Stomach (tissue), 9 donors: ENCODE measurements around the gene ZNF396. TPM values are rescaled to one million over a fixed set of nuclear protein-coding genes. Genes with fewer than 3 reads are reported as not detected.

ENCODE experiments used
- DNase-seq, 2 donors: peaks; one replicate each; pipeline versions ENCODE4 v3.0.0 to v3.0.0-alpha.2; 2013 to 2019
- H3K27ac ChIP-seq, 5 donors: fragments of 200-600 bp in 4 of 5; sonication (generic) in 4 of 5; one replicate each; pipeline ENCODE4 v1.5.1; 2013 to 2019; ENCODE audit warnings: mild to moderate bottlenecking in 1 of 5, moderate library complexity in 1 of 5
- H3K27me3 ChIP-seq, 3 donors: fragments of 200-600 bp; sonication (generic); one replicate each; pipeline ENCODE4 v1.5.1; 2017 to 2019; ENCODE audit warnings: mixed run types in 1 of 3
- H3K36me3 ChIP-seq, 4 donors: fragments of 200-600 bp; sonication (generic); 1 replicate in 3 of 4; 2 replicates in 1 of 4; pipeline ENCODE4 v1.5.1; 2016 to 2019
- H3K4me1 ChIP-seq, 4 donors: fragments of 200-600 bp; sonication (generic); one replicate each; pipeline ENCODE4 v1.5.1; 2016 to 2019
- H3K4me3 ChIP-seq, 4 donors: fragments of 200-600 bp; sonication (generic) in 3 of 4; one replicate each; pipeline ENCODE4 v1.5.1; 2016 to 2019; ENCODE audit warnings: mild to moderate bottlenecking in 1 of 4
- H3K9me3 ChIP-seq, 4 donors: fragments of 200-600 bp; sonication (generic); one replicate each; pipeline ENCODE4 v1.5.1; 2016 to 2019
- CTCF ChIP-seq, 7 experiments: fragments of 450-650 bp in 4 of 7; fragments of 200-600 bp in 3 of 7; sonication (generic) in 3 of 7; IDR thresholded peaks; one replicate each; pipeline ENCODE4 v1.5.1; 2016 to 2019; ENCODE audit warnings: antibody characterized with exemption in 7 of 7, control low read depth in 2 of 7, mild to moderate bottlenecking in 1 of 7
- EP300 ChIP-seq: sonication (generic); formaldehyde crosslinking; IDR thresholded peaks from one replicate; pipeline ENCODE4 v1.6.1; 2017; ENCODE audit warnings: antibody characterized with exemption
- POLR2A ChIP-seq, 4 donors: fragments of 450-650 bp; IDR thresholded peaks; one replicate each; pipeline ENCODE4 v1.6.1; 2016; ENCODE audit warnings: antibody characterized with exemption in 4 of 4, control low read depth in 2 of 4, mild to moderate bottlenecking in 1 of 4, moderate library complexity in 1 of 4
- POLR2AphosphoS5 ChIP-seq, 3 donors: sonication (generic); formaldehyde crosslinking; IDR thresholded peaks; one replicate each; pipeline ENCODE4 v1.6.1; 2016; ENCODE audit warnings: antibody characterized with exemption in 3 of 3
- WGBS, 5 donors: extraction: QIAGEN DNeasy Blood & Tissue Kit in 3 of 5; methylation state at CpG; one replicate each; pipeline versions ENCODE4 v1.1.5 to v1.1.7; 2013 to 2018; 5-methylcytosine and 5-hydroxymethylcytosine counted together
- intact Hi-C: fragments of 100-400 bp; cut with DNase I; formaldehyde crosslinking; loops from one replicate; pipeline ENCODE4 v1.15.1; 2023; ENCODE audit warnings: low total_unique reads
- polyA plus RNA-seq, 3 donors: library from polyadenylated mRNA; stranded (reverse); fragments of 200-250 nt; gene quantifications; one replicate each; pipeline ENCODE4 v1.2.3, GENCODE V29; 2013
- total RNA-seq, 5 donors: library from RNA; depleted of rRNA; stranded (reverse); fragments of >200 nt; gene quantifications; one replicate each; pipeline versions ENCODE4 v1.1.0 to v1.2.3, GENCODE V29; 2014 to 2016
- donor health status: healthy with polysubstance abuse.
- donor health status: Bipolar disorder and iron deficiency.
- donor health status: healthy.

Gene ZNF396
- total and polyA plus RNA-seq, 8 donors, result 1.3 to 7.6 (median 4.3) TPM; not detected in 1

DNA sequence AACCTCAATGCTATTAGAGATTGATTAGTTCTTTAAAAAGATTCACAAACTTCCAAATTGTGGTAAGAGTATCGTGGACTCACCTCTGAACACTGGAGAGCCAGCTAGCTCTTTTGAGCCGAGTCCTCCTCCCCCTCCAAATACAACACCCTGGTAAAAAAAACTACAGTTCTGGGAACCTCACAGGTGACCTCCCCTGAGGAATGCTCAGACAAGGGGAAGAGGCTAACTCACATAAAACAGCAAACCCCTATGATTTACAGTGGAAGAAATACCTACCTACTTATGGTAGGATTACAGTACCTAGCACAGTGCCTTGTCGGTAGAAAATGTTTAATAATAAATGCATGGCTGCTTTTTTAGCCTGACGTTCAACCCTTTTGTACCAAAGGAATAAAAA, 41.3 kb downstream of the ZNF396 start:
- Histone ChIP-seq H3K27me3 (no peaks in the 10 kb centered on the region), H3K36me3 (peaks cover 56 to 96% (median 95%) of the 10 kb centered on the region in 4 donors), H3K27ac (no peak overlapping the region), H3K4me1 (peaks cover 0 to 47% (median 19%) of the 10 kb centered on the region in 4 donors), H3K4me3 (no peak overlapping the region), H3K9me3 (no peaks in the 10 kb centered on the region)
- intact Hi-C loops, result no loop called here
- TF ChIP-seq POLR2AphosphoS5 (IDR thresholded peaks at IDR 0.05), result no peak
- no peak for TF ChIP-seq CTCF (IDR thresholded peaks at IDR 0.05)
- TF ChIP-seq EP300, result no peak
- TF ChIP-seq POLR2A (IDR thresholded peaks at IDR 0.05), result no peak
- 84 to 94% (median 89%) methylated on average over 4 of the region's 4 CpGs for WGBS, 5 donors
- no peak for DNase-seq

DNA sequence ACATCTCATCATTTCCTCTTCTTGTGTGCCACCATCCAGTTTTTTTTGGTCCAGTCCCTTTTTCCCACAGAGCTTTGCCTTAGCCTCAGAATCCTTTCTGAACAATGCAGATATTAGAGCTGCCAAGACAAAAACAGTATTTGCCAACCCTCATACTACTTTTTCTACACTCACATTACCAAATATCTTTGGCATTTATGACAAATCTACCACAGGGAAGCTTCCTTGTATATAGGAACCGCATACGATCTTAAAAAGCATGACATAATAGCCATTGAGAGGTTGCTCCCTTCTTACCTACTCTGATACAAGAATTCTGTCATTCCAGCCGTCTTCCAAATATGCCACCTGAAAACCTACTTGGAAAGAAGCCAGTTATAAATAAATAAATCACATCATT, 42.3 kb downstream of the ZNF396 start:
- no peak overlapping the region for H3K4me3 ChIP-seq
- intact Hi-C loops, result no loop called here
- peaks cover 53 to 87% (median 85%) of the 10 kb centered on the region in 4 donors for H3K36me3 ChIP-seq
- H3K9me3 ChIP-seq, result no peaks in the 10 kb centered on the region
- WGBS, 5 donors, result 77 to 86% (median 79%) methylated on average over 3 of the region's 3 CpGs
- no peak for TF ChIP-seq POLR2A (IDR thresholded peaks at IDR 0.05)
- TF ChIP-seq POLR2AphosphoS5 (IDR thresholded peaks at IDR 0.05), result no peak
- no peak for TF ChIP-seq CTCF (IDR thresholded peaks at IDR 0.05)
- no peak for TF ChIP-seq EP300
- H3K4me1 ChIP-seq, result peaks cover 0 to 37% (median 12%) of the 10 kb centered on the region in 4 donors
- H3K27ac ChIP-seq, result no peak overlapping the region
- no peaks in the 10 kb centered on the region for H3K27me3 ChIP-seq
- no peak for DNase-seq

DNA sequence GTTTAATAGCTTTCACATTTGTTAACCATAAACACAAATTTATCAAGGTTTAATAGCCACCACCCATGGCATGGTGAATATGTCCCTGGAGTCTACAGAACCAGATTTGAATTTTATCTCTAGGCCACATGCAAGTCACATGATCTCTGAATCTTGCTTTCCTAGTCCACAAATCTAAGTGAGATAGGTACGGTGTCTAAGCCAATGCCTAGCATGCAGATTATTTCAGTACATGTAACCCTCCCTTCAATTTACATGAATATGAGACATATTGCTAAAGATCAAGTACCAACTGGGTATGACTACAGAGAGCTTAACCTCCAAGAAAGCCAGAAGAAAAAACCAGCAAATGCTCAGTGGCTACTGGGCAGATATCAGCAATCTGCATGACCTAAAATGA, 42.9 kb downstream of the ZNF396 start:
- 63 to 84% (median 67%) methylated on average over 1 of the region's 1 CpG for WGBS, 5 donors
- Histone ChIP-seq H3K9me3 (no peaks in the 10 kb centered on the region), H3K27ac (no peak overlapping the region), H3K27me3 (no peaks in the 10 kb centered on the region), H3K4me3 (no peak overlapping the region), H3K36me3 (peaks cover 47 to 81% (median 79%) of the 10 kb centered on the region in 4 donors), H3K4me1 (peaks cover 0 to 32% (median 9%) of the 10 kb centered on the region in 4 donors)
- intact Hi-C loops, result no loop called here
- no peak for DNase-seq
- TF ChIP-seq POLR2A (IDR thresholded peaks at IDR 0.05) (no peak), POLR2AphosphoS5 (IDR thresholded peaks at IDR 0.05) (no peak), CTCF (IDR thresholded peaks at IDR 0.05) (no peak), EP300 (no peak)

DNA sequence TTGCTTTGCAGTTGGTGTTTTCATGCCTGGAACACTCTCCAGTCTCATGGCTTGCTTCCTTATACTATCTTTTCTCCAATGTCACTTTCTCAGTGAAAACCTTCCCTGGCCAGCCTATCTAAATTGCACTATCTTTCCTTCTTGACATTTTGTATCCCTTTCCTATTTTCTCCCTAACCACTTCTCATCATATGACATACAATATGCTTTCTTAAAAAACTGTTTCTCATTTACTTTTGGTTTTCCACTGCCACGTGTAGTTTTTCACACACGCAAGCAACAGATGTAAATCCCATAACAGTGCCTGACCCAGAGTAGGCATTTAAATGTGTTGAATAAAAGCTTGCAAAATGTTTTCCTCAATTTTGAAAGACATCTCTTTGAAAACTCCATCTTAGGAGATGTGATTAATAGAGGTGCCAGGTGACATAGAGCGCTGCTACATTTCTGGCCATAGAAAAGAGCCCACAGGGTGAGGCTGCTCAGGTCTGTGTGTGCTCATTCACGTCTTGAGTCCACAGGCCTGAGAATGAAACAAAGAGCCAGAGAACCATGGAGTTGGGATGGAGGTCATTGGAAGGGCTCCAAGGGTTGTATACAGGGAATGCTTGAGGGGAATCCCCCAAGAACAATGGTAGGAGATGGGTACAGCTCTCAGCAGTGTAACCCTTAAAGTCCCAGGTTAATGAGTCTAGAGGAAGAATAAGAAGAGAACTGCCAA, 45.6 kb downstream of the ZNF396 start:
- no peak overlapping the region for H3K4me3 ChIP-seq
- peaks cover 0 to 17% (median 3%) of the 10 kb centered on the region in 4 donors for H3K4me1 ChIP-seq
- TF ChIP-seq POLR2AphosphoS5 (IDR thresholded peaks at IDR 0.05) (no peak), CTCF (IDR thresholded peaks at IDR 0.05) (no peak), POLR2A (IDR thresholded peaks at IDR 0.05) (no peak), EP300 (no peak)
- no peaks in the 10 kb centered on the region for H3K27me3 ChIP-seq
- intact Hi-C loops, result no loop called here
- peaks cover 23 to 54% (median 52%) of the 10 kb centered on the region in 4 donors for H3K36me3 ChIP-seq
- no peaks in the 10 kb centered on the region for H3K9me3 ChIP-seq
- no peak for DNase-seq
- 71 to 83% (median 79%) methylated on average over 4 of the region's 4 CpGs for WGBS, 5 donors
- H3K27ac ChIP-seq, result no peak overlapping the region
